H1 (cell line): Measurements from ENCODE around the gene DUOX1. TPM values are rescaled to one million over a fixed set of nuclear protein-coding genes. Genes with fewer than 3 reads are reported as not detected.

Experiments used
- CTCF ChIA-PET: fragments of 300-600 bp; sonication (Branson Sonifier 250); formaldehyde crosslinking; loops from one replicate; lab custom pipeline; 2021; ENCODE audit not compliant: partially characterized antibody; lab: Charles Lee
- POLR2A ChIA-PET: fragments of 300-600 bp; sonication (Branson Sonifier 250); formaldehyde crosslinking; loops from one replicate; lab custom pipeline; 2021; ENCODE audit warnings: inconsistent platforms; ENCODE audit not compliant: partially characterized antibody; lab: Charles Lee
- DNase-seq, 2 experiments: peaks; one replicate each; pipeline versions ENCODE4 v3.0.0 to v3.0.0-alpha.2; 2010 to 2022; ENCODE audit warnings: low spot score in 2 of 2, low read depth in 1 of 2, mixed read lengths in 1 of 2
- FAIRE-seq: peaks from 2 replicates; lab custom pipeline; 2011; peaks lifted over from hg19 to GRCh38; lab: Jason Lieb, UNC
- H2AFZ ChIP-seq: 2 replicates; pipeline ENCODE4 v1.8.1; 2012; ENCODE audit warnings: low read length, inconsistent platforms
- H2AK5ac ChIP-seq: 2 replicates; pipeline ENCODE4 v1.6.1; 2013; ENCODE audit warnings: low read depth, low read length
- H2BK120ac ChIP-seq: replicated peaks from 2 replicates; pipeline ENCODE3; 2013; ENCODE audit warnings: low read depth, low read length, inconsistent platforms
- H2BK12ac ChIP-seq: 2 replicates; pipeline ENCODE4 v1.6.1; 2013; ENCODE audit warnings: low read depth, low read length
- H2BK15ac ChIP-seq: 2 replicates; pipeline ENCODE4 v1.6.1; 2013; ENCODE audit warnings: low read length
- H2BK20ac ChIP-seq: 2 replicates; pipeline ENCODE4 v1.6.1; 2013; ENCODE audit warnings: low read length
- H2BK5ac ChIP-seq: 2 replicates; pipeline ENCODE4 v1.6.1; 2013; ENCODE audit warnings: low read depth, low read length
- H3K14ac ChIP-seq: 2 replicates; pipeline ENCODE4 v1.6.1; 2013; ENCODE audit warnings: inconsistent platforms; ENCODE audit not compliant: insufficient read length
- H3K18ac ChIP-seq: 2 replicates; pipeline ENCODE4 v1.6.1; 2013; ENCODE audit warnings: low read length; ENCODE audit errors: extremely low read depth
- H3K23ac ChIP-seq: 2 replicates; pipeline ENCODE4 v1.6.1; 2013; ENCODE audit warnings: inconsistent platforms; ENCODE audit not compliant: insufficient read length
- H3K23me2 ChIP-seq: 2 replicates; pipeline ENCODE4 v1.6.1; 2013; ENCODE audit warnings: low read depth, low read length
- H3K27ac ChIP-seq: 2 replicates; pipeline ENCODE4 v1.6.1; 2011; ENCODE audit warnings: low read depth, low read length, inconsistent platforms
- H3K27me3 ChIP-seq, 4 experiments: replicated peaks in 1 of 4; 1 replicate in 1 of 4; 2 replicates in 3 of 4; pipeline versions ENCODE4 v1.6.1 to v1.8.1; 2011 to 2013; ENCODE audit warnings: low read length in 3 of 4, mild to moderate bottlenecking in 3 of 4, inconsistent platforms in 2 of 4, mixed read lengths in 2 of 4, moderate library complexity in 1 of 4; ENCODE audit not compliant: control insufficient read depth in 3 of 4, insufficient read depth in 3 of 4; ENCODE audit errors: extremely low read depth in 1 of 4
- H3K36me3 ChIP-seq, 4 experiments: 2 replicates each; pipeline versions ENCODE4 v1.6.1 to v1.8.1; 2011 to 2013; ENCODE audit warnings: mild to moderate bottlenecking in 4 of 4, low read length in 3 of 4, moderate library complexity in 2 of 4, control low read depth in 1 of 4, inconsistent platforms in 1 of 4; ENCODE audit not compliant: insufficient read depth in 4 of 4, control insufficient read depth in 2 of 4
- H3K4ac ChIP-seq: replicated peaks from 2 replicates; pipeline ENCODE3; 2013; ENCODE audit warnings: low read length, low read depth, mixed read lengths, inconsistent platforms; ENCODE audit not compliant: insufficient read length
- H3K4me1 ChIP-seq, 4 experiments: replicated peaks in 1 of 4; 1 replicate in 1 of 4; 2 replicates in 3 of 4; pipeline versions ENCODE4 v1.6.1 to v1.8.1; 2011 to 2013; ENCODE audit warnings: low read length in 3 of 4, inconsistent platforms in 2 of 4, mixed read lengths in 1 of 4; ENCODE audit not compliant: insufficient read depth in 4 of 4, control insufficient read depth in 3 of 4
- H3K4me2 ChIP-seq, 2 experiments: 2 replicates each; pipeline versions ENCODE4 v1.6.1 to v1.8.1; 2011 to 2013; ENCODE audit warnings: low read depth in 2 of 2, low read length in 2 of 2, control low read depth in 1 of 2, inconsistent platforms in 1 of 2, mild to moderate bottlenecking in 1 of 2; ENCODE audit not compliant: insufficient read depth in 1 of 2
- H3K4me3 ChIP-seq, 4 experiments: fragments of 200-600, 300-600 bp in 1 of 4; sonication (generic), shearing (Covaris generic), sonication (Bioruptor Twin) in 1 of 4; 2 replicates each; pipeline versions ENCODE4 v1.5.1 to v1.8.1; 2011 to 2016; ENCODE audit warnings: low read length in 4 of 4, low read depth in 3 of 4, control low read depth in 2 of 4, inconsistent platforms in 2 of 4, mild to moderate bottlenecking in 2 of 4, mixed read lengths in 1 of 4, moderate library complexity in 1 of 4; ENCODE audit not compliant: insufficient read depth in 2 of 4; ENCODE audit errors: extremely low read depth in 1 of 4
- H3K56ac ChIP-seq: replicated peaks from 2 replicates; pipeline ENCODE3; 2013; ENCODE audit warnings: low read depth, mild to moderate bottlenecking, mixed read lengths, low read length, inconsistent platforms; ENCODE audit not compliant: insufficient read length
- H3K79me1 ChIP-seq: 2 replicates; pipeline ENCODE4 v1.6.1; 2013; ENCODE audit warnings: low read depth, low read length, control low read depth
- H3K79me2 ChIP-seq, 2 experiments: 2 replicates each; pipeline versions ENCODE4 v1.6.1 to v1.8.1; 2012 to 2013; ENCODE audit warnings: low read length in 2 of 2, mild to moderate bottlenecking in 2 of 2, inconsistent platforms in 1 of 2; ENCODE audit not compliant: insufficient read depth in 2 of 2, control insufficient read depth in 1 of 2
- H3K9ac ChIP-seq, 4 experiments: replicated peaks in 1 of 4; 1 replicate in 1 of 4; 2 replicates in 3 of 4; pipeline versions ENCODE4 v1.6.1 to v1.8.1; 2011 to 2013; ENCODE audit warnings: low read depth in 3 of 4, low read length in 3 of 4, control low read depth in 2 of 4, mild to moderate bottlenecking in 2 of 4, moderate library complexity in 2 of 4, inconsistent platforms in 1 of 4; ENCODE audit errors: extremely low read depth in 1 of 4
- H3K9me3 ChIP-seq, 2 experiments: 2 replicates each; pipeline versions ENCODE4 v1.6.1 to v1.8.1; 2012 to 2013; ENCODE audit warnings: mild to moderate bottlenecking in 2 of 2, moderate library complexity in 2 of 2, control low read depth in 1 of 2, inconsistent platforms in 1 of 2, low read depth in 1 of 2, low read length in 1 of 2, mixed read lengths in 1 of 2; ENCODE audit not compliant: insufficient read depth in 2 of 2
- H4K20me1 ChIP-seq, 2 experiments: replicated peaks in 1 of 2; 2 replicates each; pipeline versions ENCODE3 to v1.8.1; 2011 to 2013; ENCODE audit warnings: inconsistent platforms in 2 of 2, low read length in 2 of 2, mild to moderate bottlenecking in 1 of 2; ENCODE audit not compliant: insufficient read depth in 2 of 2, control insufficient read depth in 1 of 2
- H4K5ac ChIP-seq: 2 replicates; pipeline ENCODE4 v1.6.1; 2013; ENCODE audit warnings: low read length, low read depth, mixed read lengths, inconsistent platforms; ENCODE audit not compliant: insufficient read length
- H4K8ac ChIP-seq: 2 replicates; pipeline ENCODE4 v1.8.0; 2013; ENCODE audit warnings: mild to moderate bottlenecking, moderate library complexity, low read length, inconsistent platforms; ENCODE audit not compliant: insufficient read depth; ENCODE audit errors: extremely low read depth
- H4K91ac ChIP-seq: replicated peaks from 2 replicates; pipeline ENCODE3; 2013; ENCODE audit warnings: low read length, mixed read lengths, inconsistent platforms; ENCODE audit not compliant: insufficient read length
- GABPA ChIP-seq: IDR thresholded peaks from 2 replicates; pipeline ENCODE4 v1.6.1; 2011; ENCODE audit warnings: mild to moderate bottlenecking, low read length, moderate library complexity, borderline replicate concordance; ENCODE audit not compliant: insufficient read depth
- RAD21 ChIP-seq, 2 experiments: IDR thresholded peaks in 1 of 2; conservative IDR thresholded peaks in 1 of 2; 2 replicates each; pipeline ENCODE4 v1.6.1; 2011; ENCODE audit warnings: low read depth in 2 of 2, low read length in 2 of 2, improper control_type of control experiment in 1 of 2, inconsistent platforms in 1 of 2, mild to moderate bottlenecking in 1 of 2, moderate library complexity in 1 of 2
- WGBS, 2 experiments: shearing (Covaris generic) in 1 of 2; methylation state at CpG; one replicate each; pipeline versions ENCODE4 v1.1.6 to v1.1.7; 2013 to 2015; ENCODE audit warnings: low lambda C conversion rate in 2 of 2, mixed read lengths in 2 of 2, inconsistent platforms in 1 of 2, low coverage in 1 of 2, missing lambda C conversion rate in 1 of 2; ENCODE audit not compliant: insufficient replicate concordance in 2 of 2, insufficient coverage in 1 of 2, insufficient read length in 1 of 2; ENCODE audit errors: extremely low coverage in 1 of 2, missing lambda C conversion rate in 1 of 2; 5-methylcytosine and 5-hydroxymethylcytosine counted together
- polyA plus RNA-seq, 7 experiments: library from polyadenylated mRNA; depleted of rRNA in 3 of 7; stranded (reverse) in 5 of 7; unstranded in 2 of 7; fragments of >200 nt in 5 of 7; fragments of 200-250 nt in 2 of 7; gene quantifications; 1 replicate in 5 of 7; 2 replicates in 1 of 7; 4 replicates in 1 of 7; pipeline versions ENCODE4 v1.2.1 to v1.2.3, GENCODE V29; 2011 to 2013; ENCODE audit warnings: missing spikeins in 2 of 7, mixed read lengths in 2 of 7
- total RNA-seq: library from RNA; stranded (reverse); fragmentation: NEBNext Ultra II Directional; extraction: Animal tissue kit (Norgen Biotek cat#: 25700); gene quantifications from 2 replicates; pipeline ENCODE4 v1.2.1, GENCODE V29; 2021
- TF ChIP-seq, protein P1 (sequence below), 3 experiments: IDR thresholded peaks; 1 replicate in 2 of 3; 2 replicates in 1 of 3; pipeline versions ENCODE4 v1.5.1 to v1.6.1; 2011; ENCODE audit warnings: low read length in 3 of 3, mild to moderate bottlenecking in 3 of 3, inconsistent platforms in 2 of 3, low read depth in 1 of 3, moderate library complexity in 1 of 3; ENCODE audit not compliant: insufficient read depth in 1 of 3; ENCODE audit errors: control extremely low read depth in 1 of 3

Gene DUOX1
- total and polyA plus RNA-seq, 2 of the 8 experiments (the other 6 are each of a cell fraction or from before 2014, with no cell fraction given): 0.84 to 1.4 TPM

DNA sequence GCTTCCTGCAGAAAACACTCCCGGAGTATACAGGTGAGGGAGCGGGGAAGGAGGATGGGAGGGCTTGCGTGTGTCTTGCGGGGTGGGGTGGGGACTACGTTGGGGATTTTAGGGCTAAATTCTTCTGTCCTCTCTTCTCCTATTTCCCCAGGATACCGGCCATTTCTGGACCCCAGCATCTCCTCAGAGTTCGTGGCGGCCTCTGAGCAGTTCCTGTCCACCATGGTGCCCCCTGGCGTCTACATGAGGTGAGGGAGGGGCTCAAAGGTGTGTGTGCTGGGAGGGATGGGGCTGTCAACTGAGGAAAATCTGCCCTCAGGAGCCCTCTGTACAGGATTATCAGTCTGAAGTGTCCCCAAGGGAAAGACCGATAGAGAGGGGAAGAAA is 6.6 kb downstream of the DUOX1 start:
- Histone ChIP-seq H3K18ac (no peak overlapping the region), H3K14ac (no peak overlapping the region), H2AFZ (no peak overlapping the region), H3K23me2 (no peaks in the 10 kb centered on the region), H2BK12ac (no peak overlapping the region), H4K8ac (no peak overlapping the region), H3K4me2 (peak overlapping the region; percentile 38 to 53; a peak in 2 of 4 replicates), H2BK5ac (no peak overlapping the region), H3K4me1 (peaks cover 0 to 7% (median 3%) of the 10 kb centered on the region in 4 experiments; a peak in 3 of 7 replicates), H2AK5ac (no peak overlapping the region), H3K79me1 (no peaks in the 10 kb centered on the region), H3K4ac (no peak overlapping the region), H3K23ac (no peak overlapping the region), H2BK120ac (no peak overlapping the region), H3K27ac (no peak overlapping the region), H3K56ac (no peak overlapping the region), H2BK15ac (no peak overlapping the region), H3K9me3 (no peaks in the 10 kb centered on the region), H4K5ac (no peak overlapping the region), H3K9ac (no peak overlapping the region), H3K27me3 (peaks cover 45 to 62% (median 53%) of the 10 kb centered on the region in 4 experiments), H2BK20ac (no peak overlapping the region), H4K20me1 (no peaks in the 10 kb centered on the region), H3K4me3 (peak overlapping the region in 1 of 4 experiments; percentile 48; a peak in 3 of 8 replicates), H3K79me2 (no peaks in the 10 kb centered on the region), H4K91ac (no peak overlapping the region), H3K36me3 (no peaks in the 10 kb centered on the region)
- FAIRE-seq (no peak), DNase-seq (peak in 1 of 2 experiments; percentile 64)
- POLR2A ChIA-PET: interaction anchor here (1.5 kb wide), 1 partner anchor 14 kb away, joined by 3 read pairs; no protein-coding TSS in a partner anchor
- 24% methylated on average over 7 of the region's 10 CpGs; no CpG with 5 or more reads in 1 of the 2 experiments for WGBS, 2 experiments
- TF ChIP-seq GABPA: no peak
- TF ChIP-seq RAD21 (IDR thresholded peaks at IDR 0.05 in 1 of 2, conservative IDR thresholded peaks at IDR 0.05 in 1 of 2; ENCODE audit: low read depth in 2 of 2, low read length in 2 of 2): peak; percentile 10 to 31; a peak in 2 of 4 replicates
- TF ChIP-seq, protein P1, sequence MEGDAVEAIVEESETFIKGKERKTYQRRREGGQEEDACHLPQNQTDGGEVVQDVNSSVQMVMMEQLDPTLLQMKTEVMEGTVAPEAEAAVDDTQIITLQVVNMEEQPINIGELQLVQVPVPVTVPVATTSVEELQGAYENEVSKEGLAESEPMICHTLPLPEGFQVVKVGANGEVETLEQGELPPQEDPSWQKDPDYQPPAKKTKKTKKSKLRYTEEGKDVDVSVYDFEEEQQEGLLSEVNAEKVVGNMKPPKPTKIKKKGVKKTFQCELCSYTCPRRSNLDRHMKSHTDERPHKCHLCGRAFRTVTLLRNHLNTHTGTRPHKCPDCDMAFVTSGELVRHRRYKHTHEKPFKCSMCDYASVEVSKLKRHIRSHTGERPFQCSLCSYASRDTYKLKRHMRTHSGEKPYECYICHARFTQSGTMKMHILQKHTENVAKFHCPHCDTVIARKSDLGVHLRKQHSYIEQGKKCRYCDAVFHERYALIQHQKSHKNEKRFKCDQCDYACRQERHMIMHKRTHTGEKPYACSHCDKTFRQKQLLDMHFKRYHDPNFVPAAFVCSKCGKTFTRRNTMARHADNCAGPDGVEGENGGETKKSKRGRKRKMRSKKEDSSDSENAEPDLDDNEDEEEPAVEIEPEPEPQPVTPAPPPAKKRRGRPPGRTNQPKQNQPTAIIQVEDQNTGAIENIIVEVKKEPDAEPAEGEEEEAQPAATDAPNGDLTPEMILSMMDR (IDR thresholded peaks at IDR 0.05; ENCODE audit: control extremely low read depth in 1 of 3, insufficient read depth in 1 of 3, low read depth in 1 of 3, low read length in 3 of 3): peak; percentile 43 to 71 (median 49)
- CTCF ChIA-PET: interaction anchor here (0.7 to 7.9 kb wide), 6 partner anchors 9 to 22 kb away, joined by 3 to 45 read pairs (median 18); partner anchors contain the start of genes DUOX2 and DUOXA2
